GM20431 (cell line): ENCODE data around the gene GPC5.
"Not testable (repeated sequence)": the region's sequence is repeated elsewhere in the genome, so short reads cannot be mapped to it uniquely, and the experiment has no call there.

ENCODE experiments used
- in situ Hi-C: fragments of 300-500 bp; cut with MseI, MboI; formaldehyde crosslinking; loops from one replicate; pipeline ENCODE4 v1.15.0; 2020; ENCODE audit warnings: low sequenced_read_pairs; ENCODE audit not compliant: unreplicated experiment

GPC5 gene

GRCh38 chr13:92290718-92291307 is 892.4 kb downstream of the GPC5 start:
- in situ Hi-C loops: not testable (repeated sequence)

GRCh38 chr13:92294533-92294932 is 896.1 kb downstream of the GPC5 start:
- in situ Hi-C loops: not testable (repeated sequence)

GRCh38 chr13:92296154-92296671 is 897.8 kb downstream of the GPC5 start:
- in situ Hi-C loops: not testable (repeated sequence)

GRCh38 chr13:92297971-92298942 is 899.8 kb downstream of the GPC5 start:
- in situ Hi-C loops: no loop called here

DNA sequence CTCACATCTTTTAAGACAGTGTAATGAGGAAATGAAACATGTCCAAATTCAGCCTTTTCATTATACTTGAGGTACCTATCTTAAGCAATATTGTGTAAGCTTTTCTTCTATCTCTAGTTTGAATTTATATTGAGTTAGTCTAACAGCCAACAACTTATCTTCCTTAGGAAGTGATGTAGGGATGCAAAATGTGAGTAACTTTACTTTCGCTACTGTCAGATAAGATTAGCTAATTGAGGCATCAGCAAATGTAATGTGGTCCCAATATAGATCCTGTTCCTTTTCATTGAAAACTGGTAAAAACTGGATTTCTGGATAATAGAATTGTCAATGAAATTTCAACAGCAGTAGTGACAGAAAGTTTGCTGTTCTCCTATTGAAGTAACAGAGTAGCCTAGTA is 902.2 kb downstream of the GPC5 start:
- in situ Hi-C loops: no loop called here

DNA sequence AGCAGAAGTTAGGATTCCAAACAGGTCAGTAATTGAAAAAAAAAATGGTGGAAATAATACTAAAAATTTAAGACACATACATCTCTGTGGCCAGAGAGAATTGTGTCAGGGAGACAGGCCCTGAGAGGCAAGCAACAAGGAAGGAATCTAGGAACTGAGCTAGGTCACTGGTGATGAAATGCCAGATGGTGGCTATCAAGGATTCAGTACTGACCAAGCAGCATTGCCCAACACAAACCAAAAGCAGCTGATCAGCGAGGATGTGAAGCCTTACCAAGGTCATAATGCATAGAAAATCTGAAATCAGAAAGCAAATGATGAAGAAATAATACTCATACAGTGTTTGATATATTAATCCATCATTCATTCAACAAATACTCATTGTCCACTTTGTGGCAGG is 905.0 kb downstream of the GPC5 start:
- in situ Hi-C loops: no loop called here

- in situ Hi-C loops: no loop called here
Observed at GRCh38 chr13:92307752-92308151, 909.3 kb downstream of the GPC5 start.

GRCh38 chr13:92312823-92313222 is 914.4 kb downstream of the GPC5 start:
- in situ Hi-C loops: no loop called here

GRCh38 chr13:92313382-92313781 is 915.0 kb downstream of the GPC5 start:
- in situ Hi-C loops: no loop called here

DNA sequence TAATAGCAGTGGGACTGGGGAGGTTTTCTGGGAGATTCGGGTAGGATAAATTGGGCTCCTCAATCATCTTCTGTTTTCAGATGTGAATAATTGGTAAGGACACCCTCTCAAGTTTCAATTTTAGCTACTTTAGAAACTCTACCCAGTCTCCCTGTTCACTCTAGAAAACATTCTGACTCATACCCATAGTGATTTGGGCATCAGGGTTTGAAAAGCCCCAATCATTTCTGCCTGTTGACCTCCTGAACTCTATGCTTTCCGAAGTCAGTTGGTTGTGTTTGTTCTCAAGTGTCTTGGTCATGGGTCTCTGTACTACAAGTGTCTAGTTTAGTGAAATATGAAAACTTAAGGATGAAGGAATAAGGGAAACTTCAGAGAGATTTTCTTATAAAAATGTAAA is 916.8 kb downstream of the GPC5 start:
- in situ Hi-C loops: no loop called here

- in situ Hi-C loops: no loop called here
Observed at GRCh38 chr13:92316030-92316429, 917.6 kb downstream of the GPC5 start.

- in situ Hi-C loops: no loop called here
Observed at GRCh38 chr13:92317066-92317465, 918.6 kb downstream of the GPC5 start.

- in situ Hi-C loops: no loop called here
Observed at GRCh38 chr13:92320323-92320722, 921.9 kb downstream of the GPC5 start.

DNA sequence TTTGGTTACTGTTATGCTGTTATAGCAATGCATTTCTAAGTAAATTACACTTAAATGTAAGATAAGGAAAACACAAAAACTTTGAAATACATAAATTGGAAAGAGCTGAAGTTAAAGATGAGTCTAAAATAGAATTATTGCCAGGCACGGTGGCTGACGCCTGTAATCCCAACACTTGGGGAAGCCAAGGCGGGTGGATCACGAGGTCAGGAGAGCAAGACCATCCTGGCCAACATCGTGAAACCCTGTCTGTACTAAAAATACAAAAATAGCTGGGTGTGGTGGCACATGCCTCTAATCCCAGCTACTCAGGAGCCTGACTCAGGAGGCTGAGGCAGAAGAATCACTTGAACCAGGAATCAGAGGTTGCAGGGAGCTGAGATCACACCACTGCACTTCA is 922.8 kb downstream of the GPC5 start:
- in situ Hi-C loops: no loop called here

DNA sequence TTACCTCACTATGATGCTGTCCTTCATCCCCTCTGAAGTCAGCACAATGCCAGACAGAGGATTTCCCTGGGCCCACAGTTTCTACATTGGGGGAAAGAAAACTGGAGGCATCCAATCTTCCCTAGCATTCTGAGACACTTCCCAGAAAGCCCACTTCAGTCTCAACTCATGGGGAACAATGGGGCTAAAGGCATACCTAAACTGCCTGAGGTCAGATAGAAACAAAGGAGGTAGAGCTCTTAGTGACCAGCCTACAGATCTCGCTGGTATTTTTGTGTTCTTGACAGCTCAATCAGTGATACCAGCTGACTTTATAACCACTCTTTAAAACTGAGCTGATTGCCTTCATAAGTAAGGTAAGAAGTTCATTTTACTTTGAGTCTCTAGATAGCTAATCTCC is 947.2 kb downstream of the GPC5 start:
- in situ Hi-C loops: no loop called here

DNA sequence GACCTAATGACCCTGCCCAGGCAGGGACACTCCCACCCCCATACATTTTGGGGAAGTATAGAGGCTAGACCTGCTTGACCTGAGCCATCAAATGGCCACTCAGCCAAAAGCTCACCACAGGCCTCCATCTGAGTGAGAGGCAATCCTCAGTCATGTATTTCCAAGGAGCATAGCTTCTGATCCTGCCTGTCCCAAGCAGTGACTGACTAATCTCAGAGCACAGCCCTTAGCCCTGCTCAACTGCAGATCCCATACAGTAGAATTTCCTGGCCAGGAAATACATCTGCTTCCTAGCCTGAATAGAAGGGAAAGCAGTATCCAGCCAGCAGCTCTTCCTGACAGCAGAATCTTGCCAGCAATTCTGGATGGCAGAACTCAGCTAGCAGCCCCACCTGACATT is 947.6 kb downstream of the GPC5 start:
- in situ Hi-C loops: no loop called here

DNA sequence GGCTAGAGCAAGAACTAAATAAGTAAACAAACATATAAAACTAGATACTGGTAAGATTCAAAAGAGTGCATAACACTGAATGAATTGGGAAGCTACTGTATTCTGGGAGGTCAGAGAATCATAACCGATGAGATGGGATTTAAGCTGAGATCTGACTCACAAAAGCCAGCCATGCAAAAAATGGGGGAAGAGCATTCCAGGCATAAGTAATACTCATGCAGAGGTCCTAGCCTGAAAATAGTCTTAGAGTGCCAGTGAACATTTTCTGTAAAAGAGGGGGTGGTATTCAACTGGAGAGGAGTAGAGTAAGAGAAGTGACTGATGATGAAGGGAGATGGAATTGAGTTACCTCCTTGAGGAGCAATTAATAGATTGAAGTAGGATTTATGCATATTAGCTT is 956.2 kb downstream of the GPC5 start:
- in situ Hi-C loops: no loop called here

- in situ Hi-C loops: no loop called here
Observed at GRCh38 chr13:92355213-92355612, 956.8 kb downstream of the GPC5 start.

- in situ Hi-C loops: no loop called here
Observed at GRCh38 chr13:92362717-92363116, 964.3 kb downstream of the GPC5 start.

DNA sequence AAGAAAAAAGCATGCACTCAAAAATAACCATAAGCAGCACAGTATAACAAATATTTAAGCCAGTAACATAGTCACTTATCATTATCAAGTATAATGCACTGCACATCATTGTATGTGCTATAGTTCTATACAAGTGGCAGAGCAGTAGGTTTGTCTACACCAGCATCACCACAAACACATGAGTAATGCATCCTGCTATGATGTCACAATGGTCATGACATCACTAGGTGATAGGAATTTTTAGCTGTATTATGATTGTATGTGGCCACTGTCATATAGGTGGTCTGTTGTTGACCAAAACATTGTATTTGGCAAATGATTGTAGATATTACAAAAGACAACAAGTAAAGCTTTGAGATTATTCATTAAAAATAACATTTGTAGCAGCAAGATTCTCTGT is 967.5 kb downstream of the GPC5 start:
- in situ Hi-C loops: no loop called here

GRCh38 chr13:92377396-92377795 is 979.0 kb downstream of the GPC5 start:
- in situ Hi-C loops: no loop called here
